ENCODE measurements around the gene SUPT3H.
"Not testable (repeated sequence)": the region's sequence is repeated elsewhere in the genome, so short reads cannot be mapped to it uniquely, and the experiment has no call there.

SUPT3H gene

DNA sequence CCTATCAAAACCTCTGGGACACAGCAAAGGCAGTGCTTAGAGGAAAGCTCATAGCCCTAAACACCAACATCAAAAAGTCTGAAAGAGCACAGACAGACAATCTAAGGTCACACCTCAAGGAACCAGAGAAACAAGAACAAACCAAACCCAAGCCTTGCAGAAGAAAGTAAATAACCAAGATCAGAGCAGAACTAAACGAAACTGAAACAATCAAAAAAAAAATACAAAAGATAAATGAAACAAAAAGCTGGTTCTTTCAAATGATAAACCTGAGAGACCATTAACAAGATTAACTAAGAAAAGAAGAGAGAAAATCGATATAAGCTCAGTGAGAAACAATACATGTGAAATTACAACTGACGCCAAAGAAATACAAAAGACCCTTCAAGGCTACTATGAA is 84.4 kb downstream of the SUPT3H start:
- Histone ChIP-seq H3K27me3 (no peaks in the 10 kb centered on the region), H3K36me3 (no peaks in the 10 kb centered on the region), H3K27ac (no peak overlapping the region), H3K4me3 (no peak overlapping the region), H3K4me1 (no peaks in the 10 kb centered on the region), H3K9me3 (peaks cover 0 to 4% (median 0%) of the 10 kb centered on the region in 3 donors)
- no peak for DNase-seq
- intact Hi-C loops (cut with DNase I; ENCODE audit: low total_unique reads) = no loop called here
- TF ChIP-seq, protein P1, sequence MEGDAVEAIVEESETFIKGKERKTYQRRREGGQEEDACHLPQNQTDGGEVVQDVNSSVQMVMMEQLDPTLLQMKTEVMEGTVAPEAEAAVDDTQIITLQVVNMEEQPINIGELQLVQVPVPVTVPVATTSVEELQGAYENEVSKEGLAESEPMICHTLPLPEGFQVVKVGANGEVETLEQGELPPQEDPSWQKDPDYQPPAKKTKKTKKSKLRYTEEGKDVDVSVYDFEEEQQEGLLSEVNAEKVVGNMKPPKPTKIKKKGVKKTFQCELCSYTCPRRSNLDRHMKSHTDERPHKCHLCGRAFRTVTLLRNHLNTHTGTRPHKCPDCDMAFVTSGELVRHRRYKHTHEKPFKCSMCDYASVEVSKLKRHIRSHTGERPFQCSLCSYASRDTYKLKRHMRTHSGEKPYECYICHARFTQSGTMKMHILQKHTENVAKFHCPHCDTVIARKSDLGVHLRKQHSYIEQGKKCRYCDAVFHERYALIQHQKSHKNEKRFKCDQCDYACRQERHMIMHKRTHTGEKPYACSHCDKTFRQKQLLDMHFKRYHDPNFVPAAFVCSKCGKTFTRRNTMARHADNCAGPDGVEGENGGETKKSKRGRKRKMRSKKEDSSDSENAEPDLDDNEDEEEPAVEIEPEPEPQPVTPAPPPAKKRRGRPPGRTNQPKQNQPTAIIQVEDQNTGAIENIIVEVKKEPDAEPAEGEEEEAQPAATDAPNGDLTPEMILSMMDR (IDR thresholded peaks at IDR 0.05) = no peak

DNA sequence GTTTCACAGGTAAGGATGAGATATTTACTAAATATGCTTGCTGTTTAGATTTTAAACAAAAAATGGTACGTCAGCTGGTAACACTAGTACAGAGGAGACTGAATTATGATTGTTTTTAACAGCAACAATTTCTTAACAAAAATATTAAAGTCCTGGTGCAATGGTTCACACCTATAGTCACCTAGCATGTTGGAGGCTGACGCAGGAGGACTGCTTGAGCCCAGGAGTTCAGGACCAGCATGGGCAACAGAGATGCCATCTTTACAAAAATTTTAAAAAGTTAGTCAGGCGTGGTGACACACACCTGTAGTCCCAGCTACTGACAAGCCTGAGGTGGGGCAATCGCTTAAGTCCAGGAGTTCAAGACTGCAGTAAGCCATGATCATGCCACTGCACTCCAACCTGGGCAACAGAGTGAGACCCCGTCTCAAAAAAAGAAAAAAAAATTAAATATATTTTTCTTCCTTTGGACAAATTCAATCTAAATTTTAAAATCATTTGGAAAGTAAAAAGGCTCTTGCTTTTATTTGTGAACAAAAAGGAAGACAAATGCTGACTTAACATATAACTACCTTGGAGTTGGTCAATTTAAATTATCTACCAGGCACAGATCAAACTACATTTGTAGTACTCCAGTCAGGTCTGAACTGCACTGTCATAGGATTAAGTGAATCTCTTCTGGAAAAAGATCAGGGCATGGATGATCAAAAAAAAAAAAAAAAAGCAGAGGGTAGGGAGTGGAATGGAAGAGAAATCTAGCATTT is 87.8 kb downstream of the SUPT3H start:
- H3K4me3 ChIP-seq = no peak overlapping the region
- no peaks in the 10 kb centered on the region for H3K4me1 ChIP-seq
- TF ChIP-seq, protein P1 (IDR thresholded peaks at IDR 0.05) = no peak
- no peaks in the 10 kb centered on the region for H3K36me3 ChIP-seq
- H3K27me3 ChIP-seq = no peaks in the 10 kb centered on the region
- H3K27ac ChIP-seq = no peak overlapping the region
- intact Hi-C loops (cut with DNase I; ENCODE audit: low total_unique reads) = no loop called here
- H3K9me3 ChIP-seq = peaks cover 0 to 4% (median 0%) of the 10 kb centered on the region in 3 donors
- no peak for DNase-seq

DNA sequence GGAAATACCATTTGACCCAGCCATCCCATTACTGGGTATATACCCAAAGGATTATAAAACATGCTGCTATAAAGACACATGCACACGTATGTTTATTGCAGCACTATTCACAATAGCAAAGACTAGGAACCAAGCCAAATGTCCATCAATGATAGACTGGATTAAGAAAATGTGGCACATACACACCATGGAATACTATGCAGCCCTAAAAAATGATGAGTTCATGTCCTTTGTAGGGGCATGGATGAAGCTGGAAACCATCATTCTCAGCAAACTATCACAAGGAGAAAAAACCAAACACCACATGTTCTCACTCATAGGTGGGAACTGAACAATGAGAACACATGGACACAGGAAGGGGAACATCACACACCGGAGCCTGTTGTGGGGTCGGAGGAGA is 91.0 kb downstream of the SUPT3H start:
- DNase-seq, H3K36me3 ChIP-seq: not testable (repeated sequence)

DNA sequence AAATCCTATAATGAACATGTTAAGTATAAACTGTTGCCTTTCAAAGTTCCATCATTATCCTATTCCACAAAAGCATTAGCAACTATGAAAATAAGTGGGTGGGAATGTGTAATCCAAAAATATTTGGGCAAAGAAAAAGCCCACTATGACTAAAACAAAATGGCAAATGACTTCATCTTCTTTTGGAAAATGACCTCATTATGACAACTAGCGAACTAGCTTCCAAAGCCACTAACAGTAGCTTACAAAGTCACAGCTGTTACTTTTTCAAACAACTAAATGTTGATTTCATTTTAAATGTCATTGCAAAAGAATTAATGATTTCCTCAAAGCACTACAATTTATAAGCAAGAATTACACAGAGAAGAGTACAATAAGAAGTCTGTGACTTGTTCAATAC is 99.4 kb downstream of the SUPT3H start:
- TF ChIP-seq, protein P1 (IDR thresholded peaks at IDR 0.05) = no peak
- no peak for DNase-seq
- H3K4me3 ChIP-seq = no peak overlapping the region
- H3K27ac ChIP-seq = no peak overlapping the region
- no peaks in the 10 kb centered on the region for H3K4me1 ChIP-seq
- intact Hi-C loops (cut with DNase I; ENCODE audit: low total_unique reads) = no loop called here
- no peaks in the 10 kb centered on the region for H3K27me3 ChIP-seq
- peaks cover 0 to 10% (median 0%) of the 10 kb centered on the region in 3 donors for H3K36me3 ChIP-seq
- H3K9me3 ChIP-seq = peaks cover 0 to 10% (median 0%) of the 10 kb centered on the region in 3 donors

More for the DNA sequence above, 91.0 kb downstream of the SUPT3H start:
- H3K27ac ChIP-seq; H3K27me3 ChIP-seq; H3K4me1 ChIP-seq; H3K4me3 ChIP-seq; intact Hi-C loops (cut with DNase I; ENCODE audit: low total_unique reads); H3K9me3 ChIP-seq: not testable (repeated sequence)

DNA sequence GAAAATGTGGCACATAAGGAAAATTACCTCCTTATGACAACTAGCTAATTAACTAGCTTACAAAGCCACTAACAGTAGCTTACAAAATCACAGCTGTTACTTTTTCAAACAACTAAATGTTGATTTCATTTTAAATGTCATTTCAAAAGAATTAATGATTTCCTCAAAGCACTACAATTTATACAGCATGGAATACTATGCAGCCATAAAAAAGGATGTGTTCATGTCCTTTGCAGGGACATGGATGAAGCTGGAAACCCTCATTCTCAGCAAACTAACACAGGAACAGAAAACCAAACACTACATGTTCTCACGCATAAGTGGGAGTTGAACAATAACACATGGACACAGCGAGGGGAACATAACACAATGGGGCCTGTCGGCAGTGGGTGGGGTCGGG is 100.0 kb downstream of the SUPT3H start:
- H3K4me1 ChIP-seq; H3K4me3 ChIP-seq; H3K27me3 ChIP-seq; H3K27ac ChIP-seq; DNase-seq; intact Hi-C loops (cut with DNase I; ENCODE audit: low total_unique reads): not testable (repeated sequence)
- Histone ChIP-seq H3K9me3 (peaks cover 0 to 10% (median 0%) of the 10 kb centered on the region in 3 donors), H3K36me3 (peaks cover 0 to 10% (median 0%) of the 10 kb centered on the region in 3 donors)

DNA sequence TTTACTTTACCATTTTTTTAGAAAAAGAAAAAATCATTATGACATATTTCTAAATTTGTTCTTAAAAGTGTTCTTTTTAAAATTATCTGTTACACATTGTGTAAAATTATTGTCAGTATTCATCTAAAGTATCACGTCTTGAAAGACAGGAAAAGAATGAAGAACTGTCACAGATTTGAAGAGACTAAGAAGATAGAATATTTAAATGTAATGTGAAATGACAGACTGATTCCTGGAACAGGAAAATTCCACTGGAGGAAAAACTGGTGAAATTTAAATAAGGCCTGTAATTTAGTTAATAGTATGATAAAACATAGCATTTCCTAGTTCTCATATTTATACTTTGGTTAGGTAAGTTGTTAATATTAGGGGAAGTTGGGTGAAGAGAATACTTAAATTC is 102.4 kb downstream of the SUPT3H start:
- Histone ChIP-seq H3K27ac (no peak overlapping the region), H3K4me1 (no peaks in the 10 kb centered on the region), H3K36me3 (no peaks in the 10 kb centered on the region), H3K27me3 (no peaks in the 10 kb centered on the region), H3K9me3 (no peaks in the 10 kb centered on the region), H3K4me3 (no peak overlapping the region)
- DNase-seq = no peak
- TF ChIP-seq, protein P1 (IDR thresholded peaks at IDR 0.05) = no peak
- intact Hi-C loops (cut with DNase I; ENCODE audit: low total_unique reads) = no loop called here

All from tibial artery (tissue), 4 donors.